IPS-20b (cell line): ENCODE measurements around the gene AFF3.
"Not testable (repeated sequence)": the region's sequence is repeated elsewhere in the genome, so short reads cannot be mapped to it uniquely, and the experiment has no call there.

Experiments
- H3K27ac ChIP-seq: one replicate; pipeline ENCODE4 v1.5.1; 2013; ENCODE audit warnings: low read length
- H3K27me3 ChIP-seq: 2 replicates; pipeline ENCODE4 v1.6.1; 2013; ENCODE audit warnings: mild to moderate bottlenecking, low read length, inconsistent platforms; ENCODE audit not compliant: insufficient read depth
- H3K36me3 ChIP-seq: 2 replicates; pipeline ENCODE4 v1.6.1; 2013; ENCODE audit warnings: low read depth, mild to moderate bottlenecking, inconsistent platforms, low read length, moderate library complexity; ENCODE audit not compliant: insufficient read depth
- H3K4me1 ChIP-seq: 2 replicates; pipeline ENCODE4 v1.6.1; 2013; ENCODE audit warnings: mild to moderate bottlenecking, control low read depth, inconsistent platforms, low read length, moderate library complexity; ENCODE audit not compliant: insufficient read depth
- H3K4me3 ChIP-seq: 2 replicates; pipeline ENCODE4 v1.5.1; 2013; ENCODE audit warnings: mild to moderate bottlenecking, low read length, inconsistent platforms
- H3K9ac ChIP-seq: 2 replicates; pipeline ENCODE4 v1.6.1; 2013; ENCODE audit warnings: low read depth, mild to moderate bottlenecking, inconsistent platforms, low read length, moderate library complexity
- H3K9me3 ChIP-seq: 2 replicates; pipeline ENCODE4 v1.6.1; 2013; ENCODE audit warnings: mild to moderate bottlenecking, low read depth, low read length, inconsistent platforms; ENCODE audit not compliant: insufficient read depth

Gene AFF3

DNA sequence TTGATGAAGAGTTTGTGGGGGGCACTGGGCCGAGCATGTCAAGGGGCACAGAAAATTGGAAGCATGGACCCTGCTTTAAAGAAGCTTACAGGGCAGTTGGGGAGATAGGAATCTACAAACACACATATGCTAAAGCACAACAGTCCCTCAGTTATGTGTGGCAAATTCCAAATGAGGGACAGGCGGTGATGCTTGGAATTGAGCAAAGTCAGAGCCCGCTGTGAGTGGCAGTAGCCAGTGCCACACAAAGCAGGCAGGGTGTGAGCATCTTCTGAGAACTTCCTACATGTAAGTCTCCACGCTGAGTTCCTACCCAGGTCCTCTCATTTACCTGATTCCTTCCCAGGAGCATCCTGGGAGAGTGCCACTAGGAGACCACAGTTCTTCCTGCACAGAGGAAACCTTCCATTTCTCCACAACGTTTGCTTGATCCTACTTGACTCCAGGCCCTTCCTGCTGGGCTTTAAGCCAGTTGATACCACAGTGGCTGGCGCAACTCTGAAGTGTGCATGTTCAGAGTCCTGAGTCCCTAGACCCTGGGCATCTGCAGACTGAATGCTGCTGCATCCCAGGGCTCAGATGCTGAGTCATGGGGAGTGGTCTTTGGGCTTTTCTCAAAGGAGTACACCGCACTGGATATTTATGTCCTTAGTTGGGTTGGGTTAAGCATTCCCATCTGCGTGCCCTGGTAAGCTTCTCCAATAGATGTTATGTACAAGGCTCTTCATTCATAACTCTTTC lies 365.3 kb downstream of the AFF3 start:
- peaks cover 6% of the 10 kb centered on the region; the same call in 1 of the 2 replicates for H3K9me3 ChIP-seq
- H3K4me3 ChIP-seq = no peak overlapping the region
- no peaks in the 10 kb centered on the region for H3K36me3 ChIP-seq
- H3K27ac ChIP-seq = no peak overlapping the region
- H3K9ac ChIP-seq = no peak overlapping the region
- H3K4me1 ChIP-seq = peaks cover 4% of the 10 kb centered on the region
- H3K27me3 ChIP-seq = no peaks in the 10 kb centered on the region

DNA sequence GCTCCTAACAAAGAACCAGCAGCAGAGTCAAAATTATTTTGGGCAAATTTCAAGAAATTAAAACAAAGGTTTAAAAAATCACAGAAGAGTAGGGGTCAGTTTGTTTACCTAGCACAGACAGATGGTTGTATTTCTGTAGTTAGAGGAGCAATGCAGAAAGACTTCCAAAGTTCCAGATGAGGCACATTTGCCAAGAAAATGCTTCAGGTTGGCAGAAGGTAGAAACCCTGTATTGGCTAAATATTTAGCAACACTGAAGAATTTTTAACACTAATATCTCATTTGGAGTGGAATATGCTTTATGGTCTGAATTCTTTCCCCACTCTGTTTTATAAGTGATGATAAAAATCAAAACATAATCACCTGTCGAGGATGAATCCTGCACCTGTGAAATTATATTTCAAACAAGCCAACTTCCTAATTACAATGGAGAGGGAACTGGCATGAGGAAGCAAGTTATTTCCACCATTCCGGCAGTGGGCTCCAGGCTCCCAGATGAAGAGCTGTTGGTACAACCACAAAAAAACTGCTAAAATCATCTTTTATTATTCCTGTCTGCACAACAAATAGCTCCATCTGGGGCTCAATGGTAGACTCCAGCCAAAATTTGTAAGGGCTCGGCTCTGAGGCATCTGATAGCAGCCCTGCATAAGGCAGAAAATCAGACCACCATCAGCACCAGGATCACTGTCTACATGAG lies 366.0 kb downstream of the AFF3 start:
- no peaks in the 10 kb centered on the region for H3K36me3 ChIP-seq
- no peak overlapping the region for H3K4me3 ChIP-seq
- peaks cover 4% of the 10 kb centered on the region for H3K4me1 ChIP-seq
- H3K27ac ChIP-seq = no peak overlapping the region
- no peaks in the 10 kb centered on the region for H3K27me3 ChIP-seq
- H3K9me3 ChIP-seq = peaks cover 6% of the 10 kb centered on the region; the same call in 1 of the 2 replicates
- no peak overlapping the region for H3K9ac ChIP-seq

DNA sequence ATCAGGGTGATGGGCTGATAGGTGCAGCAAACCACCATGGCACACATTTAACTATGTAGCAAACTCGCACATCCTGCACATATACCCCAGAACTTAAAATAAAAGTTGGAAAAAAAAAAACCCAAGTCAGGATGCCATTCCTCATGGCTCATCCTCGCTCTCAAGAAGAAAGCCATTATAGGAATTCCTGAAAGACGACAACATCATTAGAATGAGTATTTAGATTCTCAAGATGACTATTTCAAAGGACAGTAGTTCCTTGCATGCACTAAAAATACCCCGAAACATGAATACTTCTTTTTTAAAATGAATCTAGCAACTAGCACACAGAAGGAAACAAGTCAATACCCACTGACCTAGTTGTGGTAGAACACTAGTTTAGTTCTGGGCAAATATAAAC lies 366.8 kb downstream of the AFF3 start:
- Histone ChIP-seq H3K27ac (no peak overlapping the region), H3K9me3 (peaks cover 6% of the 10 kb centered on the region; the same call in 1 of the 2 replicates), H3K4me3 (no peak overlapping the region)

DNA sequence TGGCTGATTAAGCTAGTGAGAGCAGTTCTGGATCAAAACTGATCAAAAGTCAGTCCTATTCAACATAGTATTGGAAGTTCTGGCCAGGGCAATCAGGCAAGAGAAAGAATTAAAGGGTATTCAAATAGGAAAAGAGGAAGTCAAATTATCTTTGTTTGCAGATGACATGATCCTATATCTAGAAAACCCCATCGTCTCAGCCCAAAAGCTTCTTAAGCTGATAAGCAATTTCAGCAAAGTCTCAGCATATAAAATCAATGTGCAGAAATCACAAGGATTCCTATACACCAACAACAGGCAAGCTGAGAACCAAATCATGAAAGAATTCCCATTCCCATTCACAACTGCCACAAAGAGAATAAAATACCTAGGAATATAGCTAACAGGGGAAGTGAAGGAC lies 368.7 kb downstream of the AFF3 start:
- H3K4me1 ChIP-seq = not testable (repeated sequence)

More for the DNA sequence above, 366.8 kb downstream of the AFF3 start:
- peaks cover 4% of the 10 kb centered on the region for H3K4me1 ChIP-seq
- H3K27me3 ChIP-seq = no peaks in the 10 kb centered on the region
- H3K9ac ChIP-seq = no peak overlapping the region
- no peaks in the 10 kb centered on the region for H3K36me3 ChIP-seq

DNA sequence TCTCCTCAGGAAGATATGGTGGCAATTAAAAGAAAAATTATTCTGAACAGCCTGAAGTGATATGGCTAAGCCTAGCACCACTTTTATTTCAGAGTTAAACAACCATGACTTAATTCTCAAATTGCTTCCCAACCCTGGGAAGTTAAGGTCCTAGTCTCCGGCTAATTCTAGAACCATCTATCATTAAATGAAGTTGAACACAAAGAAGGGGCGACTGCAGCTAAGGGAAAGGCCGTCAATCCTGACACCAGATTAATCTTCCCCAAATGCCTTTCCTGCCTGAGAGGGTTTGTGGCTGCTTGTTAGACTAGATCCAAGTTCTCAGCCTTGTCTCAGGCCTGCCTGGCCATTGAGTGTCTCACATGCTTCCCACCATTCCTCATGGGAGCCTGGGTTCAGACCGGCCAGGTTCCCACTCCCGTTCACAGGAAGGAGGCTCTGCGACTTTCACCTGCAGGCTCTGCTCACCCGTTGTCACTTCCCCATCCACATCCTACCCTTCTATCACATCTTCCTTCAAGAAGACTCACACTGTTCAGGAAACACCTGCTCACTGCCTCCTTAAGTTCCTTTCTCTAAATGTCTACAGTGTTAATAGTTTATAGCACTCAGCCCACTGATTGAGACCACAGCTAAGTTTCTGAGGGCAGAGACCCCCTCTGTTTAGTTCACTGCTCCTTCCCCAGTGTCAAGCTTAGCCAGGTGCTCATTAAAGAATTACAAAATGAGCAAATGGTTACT lies 369.6 kb downstream of the AFF3 start:
- Histone ChIP-seq H3K27me3 (no peaks in the 10 kb centered on the region), H3K4me1 (peaks cover 4% of the 10 kb centered on the region), H3K9me3 (no peaks in the 10 kb centered on the region), H3K9ac (no peak overlapping the region), H3K4me3 (no peak overlapping the region), H3K36me3 (no peaks in the 10 kb centered on the region), H3K27ac (no peak overlapping the region)

More for the DNA sequence above, 368.7 kb downstream of the AFF3 start:
- H3K9me3 ChIP-seq, H3K36me3 ChIP-seq, H3K27ac ChIP-seq, H3K4me3 ChIP-seq, H3K9ac ChIP-seq, H3K27me3 ChIP-seq: not testable (repeated sequence)

DNA sequence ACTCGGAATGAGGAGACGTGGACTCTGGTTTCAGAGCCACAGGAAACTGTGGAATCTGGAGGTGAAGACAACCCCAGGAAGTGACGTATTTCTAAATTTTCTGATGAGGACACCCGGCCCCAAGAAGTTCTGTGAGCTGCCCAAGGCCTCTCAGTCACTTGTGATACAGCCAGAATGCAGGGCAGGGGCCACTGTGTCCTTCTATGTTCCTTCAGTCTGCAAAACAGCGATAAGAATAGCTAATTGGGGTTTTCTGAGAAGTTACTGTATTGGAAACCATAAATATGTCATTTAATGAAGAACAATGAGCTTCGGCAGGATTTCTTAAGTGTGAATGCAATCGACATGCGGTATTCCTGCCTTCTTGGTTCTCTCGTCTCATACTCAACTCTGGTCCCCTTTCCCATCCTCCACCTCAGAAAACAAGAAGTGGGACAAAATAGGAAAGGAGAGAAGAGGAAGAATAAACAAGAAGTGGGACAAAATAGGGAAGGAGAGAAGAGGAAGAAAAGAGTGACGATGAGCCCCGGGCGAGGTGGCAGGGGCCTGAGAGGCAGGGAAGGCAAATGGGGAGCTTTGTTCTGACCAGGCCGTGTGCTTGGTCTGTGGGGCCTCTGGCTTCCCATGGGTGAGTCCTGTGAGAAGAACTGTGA lies 370.6 kb downstream of the AFF3 start:
- no peak overlapping the region for H3K9ac ChIP-seq
- H3K4me1 ChIP-seq = peaks cover 4% of the 10 kb centered on the region
- H3K27me3 ChIP-seq = no peaks in the 10 kb centered on the region
- no peaks in the 10 kb centered on the region for H3K36me3 ChIP-seq
- H3K9me3 ChIP-seq = no peaks in the 10 kb centered on the region
- H3K27ac ChIP-seq = no peak overlapping the region
- H3K4me3 ChIP-seq = no peak overlapping the region

DNA sequence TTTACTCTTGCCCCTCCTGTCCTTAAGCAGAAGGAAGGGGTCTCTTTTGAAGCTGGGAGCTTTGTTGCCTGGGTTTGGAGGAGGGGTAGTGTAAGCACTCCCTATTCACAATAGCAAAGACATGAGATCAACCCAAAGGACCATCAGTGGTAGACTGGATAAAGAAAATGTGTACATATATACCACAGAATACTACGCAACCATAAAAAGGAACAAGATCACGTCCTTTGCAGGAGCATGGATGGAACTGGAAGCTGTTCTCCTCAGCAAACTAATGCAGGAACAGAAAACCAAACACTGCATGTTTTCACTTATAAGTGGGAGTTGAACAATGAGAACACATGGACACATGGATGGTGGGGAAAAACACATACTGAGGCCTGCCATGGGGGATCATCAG lies 371.5 kb downstream of the AFF3 start:
- peaks cover 1% of the 10 kb centered on the region; the same call in 1 of the 2 replicates for H3K4me1 ChIP-seq
- H3K27ac ChIP-seq = no peak overlapping the region
- no peaks in the 10 kb centered on the region for H3K9me3 ChIP-seq
- no peaks in the 10 kb centered on the region for H3K27me3 ChIP-seq
- no peak overlapping the region for H3K4me3 ChIP-seq
- no peaks in the 10 kb centered on the region for H3K36me3 ChIP-seq
- no peak overlapping the region for H3K9ac ChIP-seq

DNA sequence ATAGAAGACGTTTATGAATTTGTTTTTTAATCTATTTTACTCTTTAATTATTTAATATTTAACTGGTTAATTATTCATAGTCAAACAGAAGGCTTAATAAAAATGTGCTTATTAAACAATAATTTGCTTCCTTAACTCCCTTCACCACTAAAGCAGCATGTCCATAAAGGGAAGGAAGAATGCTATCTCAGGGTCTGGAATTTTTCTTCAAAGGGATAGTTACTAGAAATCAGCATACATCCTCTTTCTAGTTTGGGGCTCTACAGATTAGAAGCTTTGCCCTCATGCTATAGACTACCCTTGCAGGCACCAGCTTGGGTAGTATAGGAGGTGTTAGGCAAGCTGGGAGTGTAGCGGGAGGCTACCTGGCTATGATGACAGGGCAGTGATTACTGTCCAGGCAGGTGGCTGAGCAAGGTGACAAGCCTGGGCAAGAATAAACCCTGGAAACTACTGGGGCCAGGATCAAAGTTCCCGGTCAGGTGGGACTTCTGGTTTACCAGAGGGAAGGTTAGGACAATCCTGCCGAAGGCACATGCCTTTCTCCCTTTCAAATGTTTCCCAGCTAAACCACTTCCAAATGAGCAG lies 376.6 kb downstream of the AFF3 start:
- H3K4me1 ChIP-seq = no peaks in the 10 kb centered on the region
- no peak overlapping the region for H3K27ac ChIP-seq

DNA sequence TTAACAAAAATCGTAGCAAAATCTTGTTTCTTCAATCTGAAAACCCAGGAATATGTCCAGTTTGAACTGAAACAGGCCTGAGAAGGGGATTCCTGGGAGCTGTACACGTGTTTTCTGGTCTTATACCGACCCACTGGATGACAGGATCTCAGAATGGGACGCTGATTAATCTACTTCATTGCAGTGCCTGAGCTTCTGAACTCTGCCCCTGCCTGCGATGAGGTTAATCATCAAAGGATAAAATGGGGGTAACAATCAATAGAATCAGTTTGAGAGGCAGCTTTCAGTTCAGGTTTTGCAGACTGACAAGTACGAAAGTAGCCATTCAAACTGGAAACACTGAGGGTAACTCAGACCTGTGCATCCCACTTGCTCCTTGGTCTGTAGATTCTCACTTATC lies 378.6 kb downstream of the AFF3 start:
- H3K4me1 ChIP-seq = no peaks in the 10 kb centered on the region
- no peaks in the 10 kb centered on the region for H3K36me3 ChIP-seq
- no peak overlapping the region for H3K9ac ChIP-seq
- H3K9me3 ChIP-seq = no peaks in the 10 kb centered on the region
- no peaks in the 10 kb centered on the region for H3K27me3 ChIP-seq
- H3K27ac ChIP-seq = no peak overlapping the region
- no peak overlapping the region for H3K4me3 ChIP-seq

More for the DNA sequence above, 376.6 kb downstream of the AFF3 start:
- Histone ChIP-seq H3K36me3 (no peaks in the 10 kb centered on the region), H3K9ac (no peak overlapping the region), H3K4me3 (no peak overlapping the region), H3K9me3 (no peaks in the 10 kb centered on the region), H3K27me3 (no peaks in the 10 kb centered on the region)

DNA sequence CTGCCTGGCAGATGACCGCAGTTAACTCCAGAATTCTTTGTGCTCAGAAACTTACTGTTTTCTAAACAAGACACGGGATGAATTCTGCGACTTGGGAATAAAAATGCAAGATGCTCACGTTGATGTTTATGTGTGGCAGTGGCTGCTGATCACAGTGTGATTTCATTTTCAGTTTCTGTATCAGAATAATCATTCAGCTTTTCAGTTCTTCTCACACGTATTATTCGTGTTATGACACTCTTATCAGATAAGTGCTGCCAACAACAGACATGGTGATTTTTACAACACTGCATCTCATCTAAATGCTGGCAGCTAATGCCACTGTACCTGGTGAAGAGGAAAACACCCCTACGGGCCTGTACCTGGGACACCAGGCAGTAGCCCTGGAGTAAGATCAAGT lies 379.7 kb downstream of the AFF3 start:
- Histone ChIP-seq H3K27ac (no peak overlapping the region), H3K4me1 (no peaks in the 10 kb centered on the region), H3K4me3 (no peak overlapping the region), H3K36me3 (no peaks in the 10 kb centered on the region), H3K9ac (no peak overlapping the region), H3K9me3 (no peaks in the 10 kb centered on the region), H3K27me3 (no peaks in the 10 kb centered on the region; the same call in 1 of the 2 replicates)

DNA sequence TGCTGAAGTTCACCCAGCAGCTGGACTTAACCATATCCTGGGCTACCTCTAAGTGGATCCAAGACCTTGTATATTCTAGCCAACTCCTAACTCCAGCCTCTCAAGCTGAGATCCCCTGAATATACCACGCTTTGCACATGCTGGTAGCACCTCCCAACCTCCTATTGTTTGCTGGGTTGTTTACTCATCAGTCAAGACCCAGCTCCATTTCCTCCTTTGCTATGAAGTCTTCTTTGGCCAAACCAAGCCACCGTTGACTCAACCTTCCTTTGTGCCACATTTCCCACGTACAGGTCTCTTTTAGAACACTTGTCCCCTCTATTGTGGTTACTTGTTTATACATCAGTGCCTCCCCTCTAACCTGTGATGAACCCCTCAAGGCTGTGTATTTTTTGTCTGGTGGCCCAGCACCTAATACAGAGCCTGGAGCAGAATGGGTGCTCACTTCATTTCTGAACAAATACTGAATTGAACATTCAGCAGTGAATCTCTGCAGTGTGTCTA lies 384.7 kb downstream of the AFF3 start:
- Histone ChIP-seq H3K27ac (no peak overlapping the region), H3K4me3 (no peak overlapping the region), H3K9me3 (no peaks in the 10 kb centered on the region), H3K4me1 (no peaks in the 10 kb centered on the region), H3K36me3 (no peaks in the 10 kb centered on the region), H3K27me3 (peaks cover 16% of the 10 kb centered on the region; the same call in 1 of the 2 replicates), H3K9ac (no peak overlapping the region)
